ENCODE results near the gene SLC38A5. TPM values are rescaled to one million over a fixed set of nuclear protein-coding genes. Genes with fewer than 3 reads are reported as not detected.

Gene SLC38A5
- total RNA-seq, 1 donor from 2014 or later: 8.3 TPM

Other genes starting within 250 kb of the SLC38A5 start
- gene SSX1, start 214.9 kb downstream of the SLC38A5 start, total RNA-seq: not detected in 2 replicates
- gene SSX3, start 113.6 kb downstream of the SLC38A5 start, total RNA-seq: not detected in 2 replicates
- not detected in 2 replicates for gene SSX4, start 86.7 kb downstream of the SLC38A5 start, total RNA-seq
- not detected in 2 replicates for gene SSX4B, start 58.3 kb downstream of the SLC38A5 start, total RNA-seq
- 55.6 and 77.5 TPM in 2 replicates for gene FTSJ1, start 5.9 kb upstream of the SLC38A5 start, total RNA-seq
- 15.0 and 24.2 TPM in 2 replicates for gene PORCN, start 38.7 kb upstream of the SLC38A5 start, total RNA-seq
- gene EBP, start 51.5 kb upstream of the SLC38A5 start, total RNA-seq: 34.0 and 48.0 TPM in 2 replicates
- gene TBC1D25, start 69.5 kb upstream of the SLC38A5 start, total RNA-seq: 11.8 and 14.2 TPM in 2 replicates
- 261 and 308 TPM in 2 replicates for gene RBM3, start 104.2 kb upstream of the SLC38A5 start, total RNA-seq
- 82.0 and 104 TPM in 2 replicates for gene WDR13, start 127.2 kb upstream of the SLC38A5 start, total RNA-seq
- 0.39 and 0.53 TPM in 2 replicates for gene WAS, start 213.5 kb upstream of the SLC38A5 start, total RNA-seq
- gene SUV39H1, start 226.5 kb upstream of the SLC38A5 start, total RNA-seq: 4.4 and 10.0 TPM in 2 replicates